GM12878 (cell line): ENCODE measurements around the gene MBOAT1. TPM values are rescaled to one million over a fixed set of nuclear protein-coding genes. Genes with fewer than 3 reads are reported as not detected.

Experiments
- BCL3 ChIP-seq: IDR thresholded peaks from 2 replicates; pipeline ENCODE4 v1.6.1; 2011; ENCODE audit warnings: borderline replicate concordance, low read depth, mild to moderate bottlenecking, moderate library complexity, low read length; ENCODE audit not compliant: insufficient read depth, poor library complexity, severe bottlenecking
- BCLAF1 ChIP-seq: fragments of 450-650 bp; IDR thresholded peaks from 2 replicates; pipeline ENCODE4 v1.6.1; 2017; ENCODE audit warnings: antibody characterized with exemption, mild to moderate bottlenecking, moderate library complexity
- HDGF ChIP-seq: fragments of 450-650 bp; IDR thresholded peaks from 2 replicates; pipeline ENCODE4 v1.6.1; 2016; ENCODE audit warnings: antibody characterized with exemption
- KAT2A ChIP-seq: conservative IDR thresholded peaks from 2 replicates; pipeline ENCODE4 v1.6.1; 2011; ENCODE audit warnings: low read depth, low read length; ENCODE audit not compliant: control insufficient read depth
- PBX3 ChIP-seq: IDR thresholded peaks from 2 replicates; pipeline ENCODE4 v1.6.1; 2011; ENCODE audit warnings: mild to moderate bottlenecking, low read depth, low read length, moderate library complexity; ENCODE audit not compliant: insufficient replicate concordance
- SKIL ChIP-seq: fragments of 450-650 bp; IDR thresholded peaks from 2 replicates; pipeline ENCODE4 v1.6.1; 2017; ENCODE audit warnings: mild to moderate bottlenecking, low read depth, inconsistent platforms; ENCODE audit not compliant: poor library complexity, severe bottlenecking
- ZNF24 ChIP-seq: fragments of 450-650 bp; IDR thresholded peaks from 2 replicates; pipeline ENCODE4 v1.6.1; 2017; ENCODE audit warnings: antibody characterized with exemption, mild to moderate bottlenecking
- ZNF687 ChIP-seq: fragments of 450-650 bp; IDR thresholded peaks from 2 replicates; pipeline ENCODE4 v1.6.1; 2017; ENCODE audit warnings: mild to moderate bottlenecking, moderate library complexity
- polyA plus RNA-seq, 11 experiments: library from polyadenylated mRNA; depleted of rRNA in 4 of 11; unstranded in 6 of 11; stranded (reverse) in 5 of 11; fragments of >200 nt; fragmentation: Nextera tagmentation in 4 of 11; fragmentation: Illumina TruSeq in 1 of 11; extraction: Ambion mirVana in 4 of 11; extraction: Trizol in 1 of 11; gene quantifications; 1 replicate in 1 of 11; 2 replicates in 10 of 11; pipeline versions ENCODE4 v1.2.1 to v1.2.3, GENCODE V29; 2011 to 2016; ENCODE audit warnings: inconsistent platforms in 2 of 11, missing spikeins in 2 of 11, low read depth in 1 of 11
- total RNA-seq, 4 experiments: library from RNA; depleted of rRNA in 3 of 4; stranded (reverse); fragments of >200 nt in 3 of 4; fragmentation: Illumina TruSeq in 1 of 4; extraction: Trizol in 1 of 4; gene quantifications; 2 replicates each; pipeline versions ENCODE4 v1.2.1 to v1.2.3, GENCODE V29; 2013 to 2021
- TF ChIP-seq, protein P1 (sequence below): fragments of 150-350 bp; IDR thresholded peaks from 2 replicates; pipeline ENCODE4 v1.6.1; 2016; ENCODE audit warnings: low read depth, low read length

MBOAT1 gene
- total and polyA plus RNA-seq, 10 of the 15 experiments (the other 5 are each of a cell fraction or from before 2014, with no cell fraction given), result 0.39 to 21.0 (median 11.6) TPM

GRCh38 chr6:20252311-20252710, 40.0 kb upstream of the MBOAT1 start (continued):
- TF ChIP-seq, protein P1, sequence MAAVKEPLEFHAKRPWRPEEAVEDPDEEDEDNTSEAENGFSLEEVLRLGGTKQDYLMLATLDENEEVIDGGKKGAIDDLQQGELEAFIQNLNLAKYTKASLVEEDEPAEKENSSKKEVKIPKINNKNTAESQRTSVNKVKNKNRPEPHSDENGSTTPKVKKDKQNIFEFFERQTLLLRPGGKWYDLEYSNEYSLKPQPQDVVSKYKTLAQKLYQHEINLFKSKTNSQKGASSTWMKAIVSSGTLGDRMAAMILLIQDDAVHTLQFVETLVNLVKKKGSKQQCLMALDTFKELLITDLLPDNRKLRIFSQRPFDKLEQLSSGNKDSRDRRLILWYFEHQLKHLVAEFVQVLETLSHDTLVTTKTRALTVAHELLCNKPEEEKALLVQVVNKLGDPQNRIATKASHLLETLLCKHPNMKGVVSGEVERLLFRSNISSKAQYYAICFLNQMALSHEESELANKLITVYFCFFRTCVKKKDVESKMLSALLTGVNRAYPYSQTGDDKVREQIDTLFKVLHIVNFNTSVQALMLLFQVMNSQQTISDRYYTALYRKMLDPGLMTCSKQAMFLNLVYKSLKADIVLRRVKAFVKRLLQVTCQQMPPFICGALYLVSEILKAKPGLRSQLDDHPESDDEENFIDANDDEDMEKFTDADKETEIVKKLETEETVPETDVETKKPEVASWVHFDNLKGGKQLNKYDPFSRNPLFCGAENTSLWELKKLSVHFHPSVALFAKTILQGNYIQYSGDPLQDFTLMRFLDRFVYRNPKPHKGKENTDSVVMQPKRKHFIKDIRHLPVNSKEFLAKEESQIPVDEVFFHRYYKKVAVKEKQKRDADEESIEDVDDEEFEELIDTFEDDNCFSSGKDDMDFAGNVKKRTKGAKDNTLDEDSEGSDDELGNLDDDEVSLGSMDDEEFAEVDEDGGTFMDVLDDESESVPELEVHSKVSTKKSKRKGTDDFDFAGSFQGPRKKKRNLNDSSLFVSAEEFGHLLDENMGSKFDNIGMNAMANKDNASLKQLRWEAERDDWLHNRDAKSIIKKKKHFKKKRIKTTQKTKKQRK, result no peak
- no peak for TF ChIP-seq SKIL
- TF ChIP-seq KAT2A, result no peak
- no peak for TF ChIP-seq BCL3
- no peak for TF ChIP-seq ZNF687
- TF ChIP-seq PBX3, result no peak
- TF ChIP-seq ZNF24, result no peak
- TF ChIP-seq HDGF, result no peak
- TF ChIP-seq BCLAF1, result no peak
